ENCODE measurements around the gene RPS6KA4. TPM values are rescaled to one million over a fixed set of nuclear protein-coding genes. Genes with fewer than 3 reads are reported as not detected.

Gene RPS6KA4
- polyA plus RNA-seq, 1 of the 3 experiments (the other 2 are of a cell fraction), result 43.4 TPM

- no peaks in the 10 kb centered on the region for H3F3A ChIP-seq (replicated peaks; ENCODE audit: insufficient read depth)
- H3K36me3 ChIP-seq (replicated peaks in 1 of 2; ENCODE audit: control insufficient read depth in 1 of 2, insufficient read depth in 2 of 2, low read length in 1 of 2), result no peaks in the 10 kb centered on the region
- POLR2A ChIA-PET, result no interaction called here
- no peaks in the 10 kb centered on the region for H3K79me2 ChIP-seq (ENCODE audit: insufficient read depth)
- peaks cover 29% of the 10 kb centered on the region for H3K27me3 ChIP-seq (ENCODE audit: insufficient read depth)
- no peak overlapping the region for H3K9ac ChIP-seq
- H3K4me3 ChIP-seq (ENCODE audit: low read depth in 2 of 2, low read length in 1 of 2), result no peak overlapping the region
- H3K4me2 ChIP-seq, result no peak overlapping the region
- no peaks in the 10 kb centered on the region for H3K9me2 ChIP-seq
- no peak overlapping the region for H3K27ac ChIP-seq (ENCODE audit: low read depth in 2 of 2, low read length in 1 of 2)
- H3K9me3 ChIP-seq, result no peaks in the 10 kb centered on the region
- 33% methylated on average over 6 of the region's 6 CpGs for WGBS (ENCODE audit: low lambda C conversion rate)
- TF ChIP-seq RFX5 (IDR thresholded peaks at IDR 0.05; ENCODE audit: low read length) (no peak), EZH2phosphoT487 (IDR thresholded peaks at IDR 0.05; ENCODE audit: borderline replicate concordance, low read depth) (no peak), IRF3 (IDR thresholded peaks at IDR 0.05; ENCODE audit: low read depth, low read length) (no peak)
- no peak overlapping the region for H2AFZ ChIP-seq (ENCODE audit: low read depth)
- no peak for DNase-seq
- CTCF ChIA-PET, result interaction anchor here (1.1 to 1.2 kb wide), 2 partner anchors 14 to 49 kb away, joined by 3 to 4 read pairs; no protein-coding TSS in a partner anchor
- no peaks in the 10 kb centered on the region for H4K20me1 ChIP-seq (ENCODE audit: insufficient read depth)
- no peaks in the 10 kb centered on the region for H3K4me1 ChIP-seq (ENCODE audit: control insufficient read depth in 1 of 2, insufficient read depth in 2 of 2, low read depth in 1 of 2, low read length in 1 of 2)
These were observed 41.1 kb downstream of the RPS6KA4 start for GRCh38 chr11:64400102-64400501.

GRCh38 chr11:64400667-64401066, 41.7 kb downstream of the RPS6KA4 start:
- Histone ChIP-seq H3K27ac (ENCODE audit: low read depth in 2 of 2, low read length in 1 of 2) (no peak overlapping the region), H3K9me3 (no peaks in the 10 kb centered on the region), H2AFZ (ENCODE audit: low read depth) (no peak overlapping the region), H4K20me1 (ENCODE audit: insufficient read depth) (no peaks in the 10 kb centered on the region), H3K9me2 (no peaks in the 10 kb centered on the region), H3F3A (replicated peaks; ENCODE audit: insufficient read depth) (no peaks in the 10 kb centered on the region), H3K4me3 (ENCODE audit: low read depth in 2 of 2, low read length in 1 of 2) (no peak overlapping the region), H3K4me1 (ENCODE audit: control insufficient read depth in 1 of 2, insufficient read depth in 2 of 2, low read depth in 1 of 2, low read length in 1 of 2) (no peaks in the 10 kb centered on the region), H3K79me2 (ENCODE audit: insufficient read depth) (no peaks in the 10 kb centered on the region), H3K36me3 (replicated peaks in 1 of 2; ENCODE audit: control insufficient read depth in 1 of 2, insufficient read depth in 2 of 2, low read length in 1 of 2) (no peaks in the 10 kb centered on the region), H3K4me2 (no peak overlapping the region), H3K9ac (no peak overlapping the region), H3K27me3 (ENCODE audit: insufficient read depth) (peaks cover 28% of the 10 kb centered on the region)
- TF ChIP-seq EZH2phosphoT487 (IDR thresholded peaks at IDR 0.05; ENCODE audit: borderline replicate concordance, low read depth), result no peak
- ChIA-PET CTCF (interaction anchor here (1.1 to 1.2 kb wide), 2 partner anchors 15 to 48 kb away, joined by 3 to 4 read pairs; no protein-coding TSS in a partner anchor), POLR2A (no interaction called here)
- no peak for DNase-seq
- WGBS (ENCODE audit: low lambda C conversion rate), result 33% methylated on average over 3 of the region's 3 CpGs

- 58% methylated on average over 7 of the region's 7 CpGs for WGBS (ENCODE audit: low lambda C conversion rate)
- Histone ChIP-seq H3K36me3 (replicated peaks in 1 of 2; ENCODE audit: control insufficient read depth in 1 of 2, insufficient read depth in 2 of 2, low read length in 1 of 2) (no peaks in the 10 kb centered on the region), H3K4me1 (ENCODE audit: control insufficient read depth in 1 of 2, insufficient read depth in 2 of 2, low read depth in 1 of 2, low read length in 1 of 2) (peaks cover 0 to 8% of the 10 kb centered on the region in 2 experiments; a peak in 1 of 4 replicates), H3K9me3 (no peaks in the 10 kb centered on the region), H3F3A (replicated peaks; ENCODE audit: insufficient read depth) (no peaks in the 10 kb centered on the region), H3K4me2 (no peak overlapping the region), H3K4me3 (ENCODE audit: low read depth in 2 of 2, low read length in 1 of 2) (no peak overlapping the region), H4K20me1 (ENCODE audit: insufficient read depth) (no peaks in the 10 kb centered on the region), H3K27ac (ENCODE audit: low read depth in 2 of 2, low read length in 1 of 2) (no peak overlapping the region), H3K79me2 (ENCODE audit: insufficient read depth) (no peaks in the 10 kb centered on the region), H2AFZ (ENCODE audit: low read depth) (no peak overlapping the region), H3K27me3 (ENCODE audit: insufficient read depth) (peaks cover 22% of the 10 kb centered on the region), H3K9ac (no peak overlapping the region), H3K9me2 (no peaks in the 10 kb centered on the region)
- ChIA-PET CTCF (no interaction called here), POLR2A (no interaction called here)
- DNase-seq, result no peak
- no peak for TF ChIP-seq SMC3 (IDR thresholded peaks at IDR 0.05; ENCODE audit: low read depth, low read length)
- TF ChIP-seq JUND (IDR thresholded peaks at IDR 0.05), result no peak
- no peak for TF ChIP-seq FOXJ3 (CRISPR knock-in tag; IDR thresholded peaks at IDR 0.05)
- TF ChIP-seq PBX3 (IDR thresholded peaks at IDR 0.05), result no peak
- TF ChIP-seq POLR2AphosphoS5 (IDR thresholded peaks at IDR 0.05; ENCODE audit: low read depth, low read length), result no peak
- TF ChIP-seq GATA2 (CRISPR knock-in tag; IDR thresholded peaks at IDR 0.05), result no peak
- TF ChIP-seq NFIC (IDR thresholded peaks at IDR 0.05; ENCODE audit: borderline replicate concordance), result no peak
- no peak for TF ChIP-seq IRF3 (IDR thresholded peaks at IDR 0.05; ENCODE audit: low read depth, low read length)
- TF ChIP-seq RCOR1 (IDR thresholded peaks at IDR 0.05; ENCODE audit: low read length), result no peak
- TF ChIP-seq USF1 (IDR thresholded peaks at IDR 0.05; ENCODE audit: borderline replicate concordance, low read depth), result no peak
- no peak for TF ChIP-seq MXI1 (IDR thresholded peaks at IDR 0.05; ENCODE audit: low read depth, low read length)
- no peak for TF ChIP-seq RAD21 (IDR thresholded peaks at IDR 0.05; ENCODE audit: low read length)
- TF ChIP-seq EP300 (IDR thresholded peaks at IDR 0.05; ENCODE audit: borderline replicate concordance in 1 of 2, low read depth in 1 of 2, low read length in 1 of 2), result no peak
- no peak for TF ChIP-seq USF2 (IDR thresholded peaks at IDR 0.05; ENCODE audit: borderline replicate concordance, low read depth, low read length)
- no peak for TF ChIP-seq CHD2 (IDR thresholded peaks at IDR 0.05; ENCODE audit: low read length, partially characterized antibody)
- no peak for TF ChIP-seq TEAD4 (IDR thresholded peaks at IDR 0.05; ENCODE audit: borderline replicate concordance, insufficient read depth)
These were observed 42.8 kb downstream of the RPS6KA4 start for GRCh38 chr11:64401775-64402174.

All from SK-N-SH (cell line).